WI38 (cell line): ENCODE results near the gene ANKH.

Experiments used
- H3K4me3 ChIP-seq: 2 replicates; pipeline ENCODE4 v1.5.1; 2011; ENCODE audit warnings: low read depth, mild to moderate bottlenecking, control low read depth, low read length
- CTCF ChIP-seq: IDR thresholded peaks from 2 replicates; pipeline ENCODE4 v1.5.1; 2012; ENCODE audit warnings: low read depth, mild to moderate bottlenecking, control low read depth, low read length

Gene ANKH

DNA sequence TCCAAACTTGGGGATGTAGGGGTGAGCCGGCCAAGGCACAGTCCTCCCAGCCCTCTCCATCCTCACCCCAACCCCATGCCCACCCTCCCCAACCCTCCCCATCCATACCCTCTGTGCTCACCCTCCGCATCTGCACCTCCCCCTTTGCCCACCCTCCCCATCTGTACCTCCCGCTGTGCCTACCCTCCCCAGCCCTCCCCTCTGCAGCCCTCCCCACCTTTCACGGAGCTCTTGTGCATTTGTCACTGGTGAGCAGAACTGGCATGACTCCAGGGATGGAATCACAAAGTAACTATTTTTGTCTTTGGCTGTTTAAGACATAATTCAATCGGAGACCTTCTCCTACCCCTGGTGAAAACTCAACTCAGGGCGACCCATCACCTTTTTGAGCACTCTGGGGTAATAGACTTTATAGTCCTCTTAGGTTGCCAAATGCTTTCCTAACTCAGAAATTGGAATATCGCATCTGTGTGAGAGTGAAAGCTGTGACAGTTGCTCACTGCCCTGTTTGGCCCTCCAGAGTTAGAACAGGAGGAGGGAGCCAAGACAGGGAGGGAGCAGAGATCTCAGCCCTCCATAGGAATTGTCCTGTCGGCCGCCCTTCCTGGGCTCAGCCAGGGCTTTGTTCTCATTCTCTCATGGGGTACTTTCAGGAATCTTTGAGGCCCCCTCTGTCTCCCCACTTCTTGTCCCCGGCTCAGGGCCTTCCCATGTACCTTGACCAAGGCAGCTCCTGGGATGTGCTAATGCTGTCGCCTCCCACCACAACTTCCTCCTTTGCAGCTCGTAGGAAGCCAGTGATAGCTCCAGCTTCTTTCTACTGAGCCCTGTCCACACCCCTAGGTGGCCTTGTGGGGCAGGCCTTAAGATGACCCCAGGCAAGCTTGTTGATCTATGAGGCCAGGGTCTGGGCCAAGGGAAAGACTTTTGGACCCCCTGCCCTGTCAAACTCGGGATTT, 170.8 kb downstream of the ANKH start:
- no peak overlapping the region for H3K4me3 ChIP-seq
- no peak for TF ChIP-seq CTCF

DNA sequence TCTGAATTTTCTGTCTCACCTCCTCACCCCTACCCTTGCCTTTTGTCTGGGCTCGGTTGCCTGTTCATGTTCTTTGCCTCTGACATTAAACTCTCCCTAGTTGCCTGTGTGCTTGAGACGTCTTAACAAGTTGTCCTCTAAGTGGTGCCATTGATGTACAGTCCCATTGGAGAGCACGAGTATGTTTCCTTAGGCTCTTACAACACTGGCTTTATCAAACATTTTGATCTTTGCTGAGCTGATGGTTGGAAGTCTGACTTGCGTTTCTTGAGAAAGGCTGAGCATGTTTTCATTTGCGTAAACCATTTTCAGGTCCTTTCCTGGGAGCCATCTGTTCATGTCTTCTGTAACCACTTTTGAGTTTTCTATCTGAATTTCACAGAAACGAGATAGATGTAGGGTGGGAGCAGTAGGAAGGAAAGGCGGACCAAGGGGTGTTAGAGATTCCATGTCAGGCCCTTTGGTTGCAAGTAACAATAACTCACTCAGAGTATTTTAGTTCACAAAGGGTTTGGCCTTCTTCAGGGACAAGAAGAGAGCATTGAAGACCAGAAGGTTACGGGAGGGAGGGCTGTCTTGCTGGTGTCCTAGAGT, 171.7 kb downstream of the ANKH start:
- no peak for TF ChIP-seq CTCF
- H3K4me3 ChIP-seq = no peak overlapping the region

- no peak overlapping the region for H3K4me3 ChIP-seq
- TF ChIP-seq CTCF = no peak
Observed at GRCh38 chr5:14699159-14699558, 172.4 kb downstream of the ANKH start.

GRCh38 chr5:14698495-14698894, 173.1 kb downstream of the ANKH start:
- no peak for TF ChIP-seq CTCF
- no peak overlapping the region for H3K4me3 ChIP-seq

DNA sequence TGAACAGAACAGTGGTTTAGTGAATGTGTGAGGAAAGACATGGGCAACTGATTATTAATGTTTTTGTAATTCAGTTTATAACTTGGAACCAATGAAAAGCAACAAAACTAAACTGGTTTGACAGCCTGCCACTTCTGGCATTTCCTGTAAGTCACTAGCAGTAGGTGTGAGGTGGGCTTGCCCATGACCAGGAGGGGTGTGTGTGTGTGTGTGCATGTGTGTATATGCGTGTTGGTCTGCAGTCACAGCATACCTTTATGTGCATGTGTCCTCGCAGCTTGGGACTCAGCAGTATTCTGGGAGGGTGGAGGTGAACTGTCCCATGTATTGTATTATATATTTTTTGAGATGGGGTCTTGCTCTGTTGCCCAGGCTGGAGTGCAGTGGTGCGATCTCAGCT, 174.7 kb downstream of the ANKH start:
- no peak overlapping the region for H3K4me3 ChIP-seq
- TF ChIP-seq CTCF = no peak

DNA sequence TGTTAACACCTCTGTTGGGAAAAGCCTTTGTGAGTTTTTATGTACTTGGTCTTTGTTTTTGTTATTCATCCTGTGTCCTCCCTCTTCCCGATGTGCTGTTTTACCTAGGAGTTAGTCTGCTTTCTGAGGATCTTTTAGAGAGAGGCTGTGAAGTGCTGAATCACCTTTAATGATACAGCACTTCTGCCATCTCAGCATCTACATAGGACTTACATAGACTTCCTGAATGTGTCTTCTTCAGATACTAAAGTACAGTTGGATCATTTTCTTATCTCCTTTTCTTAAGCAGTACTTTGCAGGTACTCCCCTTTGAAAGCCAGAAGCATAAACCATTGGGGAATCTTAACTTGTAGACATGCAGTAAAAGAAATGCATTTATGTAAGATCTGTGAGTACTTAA, 175.5 kb downstream of the ANKH start:
- H3K4me3 ChIP-seq = no peak overlapping the region
- no peak for TF ChIP-seq CTCF

DNA sequence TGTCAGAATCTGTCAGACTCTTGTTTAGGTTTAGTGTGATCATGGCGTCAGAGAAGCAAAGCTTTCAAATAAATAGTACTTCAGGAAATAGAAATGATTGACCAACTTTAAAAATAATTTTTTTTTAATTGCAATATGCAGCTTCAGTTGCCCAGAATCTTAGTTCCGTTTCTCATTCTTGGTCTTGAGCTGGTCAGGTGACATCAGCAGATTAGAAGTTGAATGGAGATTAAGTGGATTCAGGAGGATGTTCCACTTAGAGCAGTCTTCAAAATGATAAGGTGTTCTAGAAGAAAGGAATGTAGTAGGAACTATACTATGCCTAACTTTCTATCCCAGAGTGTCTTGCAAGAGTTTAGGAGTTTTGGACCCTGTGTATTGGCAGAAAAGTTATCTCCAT, 176.4 kb downstream of the ANKH start:
- no peak for TF ChIP-seq CTCF
- no peak overlapping the region for H3K4me3 ChIP-seq
